Endothelial cell of umbilical vein (primary cell): ENCODE data around the gene KIR3DL2.

Experiments used
- EZH2 ChIP-seq: IDR thresholded peaks from 2 replicates; pipeline ENCODE4 v1.6.1; 2012; ENCODE audit warnings: borderline replicate concordance, low read depth, mild to moderate bottlenecking, moderate library complexity, low read length, inconsistent platforms; ENCODE audit not compliant: severe bottlenecking
- TF ChIP-seq, protein P1 (sequence below), 2 donors: IDR thresholded peaks; 1 replicate in 1 of 2; 2 replicates in 1 of 2; pipeline ENCODE4 v1.5.1; 2011; ENCODE audit warnings: low read length in 2 of 2, mild to moderate bottlenecking in 2 of 2, moderate library complexity in 2 of 2, control low read depth in 1 of 2, inconsistent platforms in 1 of 2, low read depth in 1 of 2; ENCODE audit not compliant: insufficient read depth in 1 of 2; ENCODE audit errors: extremely low read depth in 1 of 2

DNA sequence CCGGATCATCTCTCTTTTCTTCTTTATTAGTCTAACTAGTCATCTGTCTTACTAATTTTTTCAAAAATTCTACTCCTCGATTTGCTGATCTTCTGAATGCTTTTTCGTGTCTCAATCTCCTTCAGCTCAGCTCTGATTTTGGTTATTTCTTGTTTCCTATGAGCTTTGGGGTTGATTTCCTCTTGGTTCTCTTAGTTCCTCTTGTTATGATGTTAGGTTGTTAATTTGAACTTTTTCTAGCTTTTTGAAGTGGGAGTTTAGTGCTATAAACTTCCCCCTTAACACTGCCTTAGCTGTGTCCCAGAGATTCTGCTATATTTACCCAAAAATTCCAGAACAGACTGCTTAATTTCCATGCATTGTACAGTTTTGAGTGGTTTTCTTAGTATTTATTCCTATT, 27.2 kb downstream of the KIR3DL2 start:
- no peak for TF ChIP-seq EZH2
- TF ChIP-seq, protein P1, sequence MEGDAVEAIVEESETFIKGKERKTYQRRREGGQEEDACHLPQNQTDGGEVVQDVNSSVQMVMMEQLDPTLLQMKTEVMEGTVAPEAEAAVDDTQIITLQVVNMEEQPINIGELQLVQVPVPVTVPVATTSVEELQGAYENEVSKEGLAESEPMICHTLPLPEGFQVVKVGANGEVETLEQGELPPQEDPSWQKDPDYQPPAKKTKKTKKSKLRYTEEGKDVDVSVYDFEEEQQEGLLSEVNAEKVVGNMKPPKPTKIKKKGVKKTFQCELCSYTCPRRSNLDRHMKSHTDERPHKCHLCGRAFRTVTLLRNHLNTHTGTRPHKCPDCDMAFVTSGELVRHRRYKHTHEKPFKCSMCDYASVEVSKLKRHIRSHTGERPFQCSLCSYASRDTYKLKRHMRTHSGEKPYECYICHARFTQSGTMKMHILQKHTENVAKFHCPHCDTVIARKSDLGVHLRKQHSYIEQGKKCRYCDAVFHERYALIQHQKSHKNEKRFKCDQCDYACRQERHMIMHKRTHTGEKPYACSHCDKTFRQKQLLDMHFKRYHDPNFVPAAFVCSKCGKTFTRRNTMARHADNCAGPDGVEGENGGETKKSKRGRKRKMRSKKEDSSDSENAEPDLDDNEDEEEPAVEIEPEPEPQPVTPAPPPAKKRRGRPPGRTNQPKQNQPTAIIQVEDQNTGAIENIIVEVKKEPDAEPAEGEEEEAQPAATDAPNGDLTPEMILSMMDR (IDR thresholded peaks at IDR 0.05; ENCODE audit: extremely low read depth in 1 of 2, insufficient read depth in 1 of 2, low read depth in 1 of 2, low read length in 2 of 2), result no peak
